HCT116 (cell line): Measurements from ENCODE around the gene KCNH6. TPM values are rescaled to one million over a fixed set of nuclear protein-coding genes. Genes with fewer than 3 reads are reported as not detected.

ENCODE experiments used
- ATAC-seq: fragments of 200-7000 bp; cut with Tn5 transposase; 2 replicates; pipeline ENCODE4 v1.9.1; 2020; ENCODE audit warnings: mild to moderate bottlenecking, moderate library complexity
- BruUV-seq: library from RNA; stranded (reverse); fragments of 400-500 nt; replicated peaks from 2 replicates; lab custom pipeline; 2021; lab: Mats Ljungman, UMichigan
- CTCF ChIA-PET: fragments of 300-600 bp; sonication (Branson Sonifier 250); formaldehyde crosslinking; loops from one replicate; lab custom pipeline; 2021; ENCODE audit warnings: antibody characterized with exemption; lab: Charles Lee
- POLR2A ChIA-PET: fragments of 300-600, 350-600 bp; sonication (Branson Sonifier 250); formaldehyde crosslinking; loops from one replicate; lab custom pipeline; 2021; ENCODE audit warnings: antibody characterized with exemption; lab: Charles Lee
- RAD21 ChIA-PET, 2 experiments: fragments of 300-600 bp; sonication (Branson Sonifier 250); formaldehyde crosslinking; loops; one replicate each; lab custom pipeline; 2023; ENCODE audit warnings: low total read pairs in 2 of 2; ENCODE audit not compliant: uncharacterized antibody in 2 of 2, unreplicated experiment in 2 of 2, low non-redundant PET in 1 of 2; lab: Charles Lee
- DNase-seq: peaks from one replicate; pipeline ENCODE4 v3.0.0-alpha.2; 2010; ENCODE audit warnings: low read depth, low spot score
- H2AFZ ChIP-seq: fragments of 200-600 bp; shearing (Covaris generic), sonication (generic); 2 replicates; pipeline ENCODE4 v1.6.1; 2017; ENCODE audit warnings: low read depth, mixed run types, mixed read lengths, antibody characterized with exemption, low read length; ENCODE audit not compliant: poor library complexity, severe bottlenecking
- H3K27ac ChIP-seq: 2 replicates; pipeline ENCODE4 v1.5.1; 2012; ENCODE audit warnings: low read depth, low read length
- H3K27me3 ChIP-seq: fragments of 200-600 bp; sonication (generic); 2 replicates; pipeline ENCODE4 v1.6.1; 2016; ENCODE audit warnings: mixed run types, low read length, mixed read lengths; ENCODE audit not compliant: insufficient read depth
- H3K36me3 ChIP-seq, 2 experiments: fragments of 200-500 bp in 1 of 2; fragments of 200-600 bp in 1 of 2; sonication (Bioruptor generic) in 1 of 2; sonication (generic) in 1 of 2; 2 replicates each; pipeline versions ENCODE4 v1.5.1 to v1.6.1; 2014 to 2016; ENCODE audit warnings: low read length in 2 of 2, inconsistent platforms in 1 of 2, mixed read lengths in 1 of 2, mixed run types in 1 of 2; ENCODE audit not compliant: insufficient read depth in 2 of 2, control insufficient read depth in 1 of 2
- H3K4me1 ChIP-seq, 2 experiments: fragments of 200-600 bp in 1 of 2; sonication (generic) in 1 of 2; 2 replicates each; pipeline versions ENCODE4 v1.5.1 to v1.6.1; 2012 to 2017; ENCODE audit warnings: low read length in 2 of 2, inconsistent platforms in 1 of 2, mild to moderate bottlenecking in 1 of 2, mixed read lengths in 1 of 2, mixed run types in 1 of 2, moderate library complexity in 1 of 2; ENCODE audit not compliant: insufficient read depth in 2 of 2, control insufficient read depth in 1 of 2
- H3K4me2 ChIP-seq: fragments of 200-600 bp; sonication (generic); 2 replicates; pipeline ENCODE4 v1.6.1; 2017; ENCODE audit warnings: mixed run types, low read length, mixed read lengths
- H3K4me3 ChIP-seq, 2 experiments: fragments of 200-600 bp in 1 of 2; sonication (generic) in 1 of 2; replicated peaks in 1 of 2; 2 replicates each; pipeline ENCODE4 v1.5.1; 2011 to 2016; ENCODE audit warnings: low read length in 2 of 2, control low read depth in 1 of 2, low read depth in 1 of 2, mild to moderate bottlenecking in 1 of 2, mixed read lengths in 1 of 2, mixed run types in 1 of 2
- H3K79me2 ChIP-seq: fragments of 200-600 bp; sonication (generic); 2 replicates; pipeline ENCODE4 v1.6.1; 2017; ENCODE audit warnings: mild to moderate bottlenecking, mixed run types, low read length, moderate library complexity, mixed read lengths; ENCODE audit not compliant: insufficient read depth
- H3K9ac ChIP-seq: fragments of 200-600 bp; sonication (generic); 2 replicates; pipeline ENCODE4 v1.6.1; 2016; ENCODE audit warnings: low read length, mixed read lengths
- H3K9me2 ChIP-seq: fragments of 200-600 bp; sonication (generic), shearing (Covaris generic); 2 replicates; pipeline ENCODE4 v1.6.1; 2017; ENCODE audit warnings: mixed run types, mild to moderate bottlenecking, moderate library complexity; ENCODE audit not compliant: insufficient read depth
- H3K9me3 ChIP-seq, 2 experiments: fragments of 200-500 bp in 1 of 2; fragments of 200-600 bp in 1 of 2; sonication (Bioruptor generic) in 1 of 2; sonication (generic) in 1 of 2; 2 replicates each; pipeline ENCODE4 v1.6.1; 2014 to 2017; ENCODE audit warnings: low read length in 2 of 2, mixed read lengths in 2 of 2, inconsistent platforms in 1 of 2, low read depth in 1 of 2, mild to moderate bottlenecking in 1 of 2, mixed run types in 1 of 2, moderate library complexity in 1 of 2; ENCODE audit not compliant: control insufficient read depth in 1 of 2, insufficient read depth in 1 of 2
- H4K20me1 ChIP-seq: fragments of 200-600 bp; sonication (generic), shearing (Covaris generic); 2 replicates; pipeline ENCODE4 v1.6.1; 2017; ENCODE audit warnings: mixed run types, mild to moderate bottlenecking, moderate library complexity; ENCODE audit not compliant: insufficient read depth
- ATF3 ChIP-seq: IDR thresholded peaks from 2 replicates; pipeline ENCODE4 v1.6.1; 2012
- ELF1 ChIP-seq: IDR thresholded peaks from 2 replicates; pipeline ENCODE4 v1.6.1; 2012; ENCODE audit warnings: low read depth, borderline replicate concordance
- EZH2 ChIP-seq: fragments of 200-600 bp; sonication (generic); IDR thresholded peaks from 2 replicates; pipeline ENCODE4 v1.6.1; 2017; ENCODE audit warnings: antibody characterized with exemption, mixed run types
- JUND ChIP-seq: IDR thresholded peaks from 2 replicates; pipeline ENCODE4 v1.6.1; 2012
- YY1 ChIP-seq: IDR thresholded peaks from 2 replicates; pipeline ENCODE4 v1.6.1; 2011; ENCODE audit warnings: low read length, low read depth, moderate library complexity, mild to moderate bottlenecking; ENCODE audit not compliant: insufficient replicate concordance; ENCODE audit errors: extremely low read depth
- ZNF274 ChIP-seq: fragments of 200-500 bp; sonication (Bioruptor generic); IDR thresholded peaks from 2 replicates; pipeline ENCODE4 v1.6.1; 2014; ENCODE audit warnings: mild to moderate bottlenecking, low read depth, low read length, inconsistent platforms
- intact Hi-C: fragments of 100-400 bp; cut with micrococcal nuclease; formaldehyde crosslinking; loops from 2 replicates; pipeline ENCODE4 v1.10.0; 2022
- total RNA-seq: library from RNA; stranded (reverse); gene quantifications from one replicate; pipeline ENCODE4 v1.2.1, GENCODE V29; 2021; ENCODE audit not compliant: unreplicated experiment
- TF ChIP-seq, protein P1 (sequence below), 3 experiments: fragments of 200-600 bp in 1 of 3; sonication (generic) in 1 of 3; IDR thresholded peaks in 2 of 3; conservative IDR thresholded peaks in 1 of 3; 2 replicates each; pipeline ENCODE4 v1.5.1; 2012 to 2017; ENCODE audit warnings: low read depth in 2 of 3, low read length in 2 of 3, antibody characterized with exemption in 1 of 3, borderline replicate concordance in 1 of 3, control low read depth in 1 of 3, mild to moderate bottlenecking in 1 of 3, mixed read lengths in 1 of 3, mixed run types in 1 of 3, moderate library complexity in 1 of 3; ENCODE audit not compliant: insufficient read depth in 1 of 3

The KCNH6 gene
- total RNA-seq, 1 experiment from 2014 or later = not detected

- Histone ChIP-seq H3K27ac (no peak overlapping the region), H3K27me3 (no peaks in the 10 kb centered on the region; the same call in 1 of the 2 replicates), H3K79me2 (no peaks in the 10 kb centered on the region), H3K9ac (no peak overlapping the region), H3K9me3 (no peaks in the 10 kb centered on the region), H3K4me1 (no peaks in the 10 kb centered on the region)
- intact Hi-C loops = no loop called here
- no peak for DNase-seq
- TF ChIP-seq YY1 (no peak), ZNF274 (no peak), JUND (no peak), ATF3 (no peak), EZH2 (no peak), ELF1 (no peak)
- TF ChIP-seq, protein P1, sequence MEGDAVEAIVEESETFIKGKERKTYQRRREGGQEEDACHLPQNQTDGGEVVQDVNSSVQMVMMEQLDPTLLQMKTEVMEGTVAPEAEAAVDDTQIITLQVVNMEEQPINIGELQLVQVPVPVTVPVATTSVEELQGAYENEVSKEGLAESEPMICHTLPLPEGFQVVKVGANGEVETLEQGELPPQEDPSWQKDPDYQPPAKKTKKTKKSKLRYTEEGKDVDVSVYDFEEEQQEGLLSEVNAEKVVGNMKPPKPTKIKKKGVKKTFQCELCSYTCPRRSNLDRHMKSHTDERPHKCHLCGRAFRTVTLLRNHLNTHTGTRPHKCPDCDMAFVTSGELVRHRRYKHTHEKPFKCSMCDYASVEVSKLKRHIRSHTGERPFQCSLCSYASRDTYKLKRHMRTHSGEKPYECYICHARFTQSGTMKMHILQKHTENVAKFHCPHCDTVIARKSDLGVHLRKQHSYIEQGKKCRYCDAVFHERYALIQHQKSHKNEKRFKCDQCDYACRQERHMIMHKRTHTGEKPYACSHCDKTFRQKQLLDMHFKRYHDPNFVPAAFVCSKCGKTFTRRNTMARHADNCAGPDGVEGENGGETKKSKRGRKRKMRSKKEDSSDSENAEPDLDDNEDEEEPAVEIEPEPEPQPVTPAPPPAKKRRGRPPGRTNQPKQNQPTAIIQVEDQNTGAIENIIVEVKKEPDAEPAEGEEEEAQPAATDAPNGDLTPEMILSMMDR (IDR thresholded peaks at IDR 0.05 in 2 of 3, conservative IDR thresholded peaks at IDR 0.05 in 1 of 3; ENCODE audit: borderline replicate concordance in 1 of 3, insufficient read depth in 1 of 3, low read depth in 2 of 3, low read length in 2 of 3) = no peak
- TF ChIP-seq, all 23 proteins: peak for 0
- H2AFZ ChIP-seq = no peak overlapping the region
- ChIA-PET POLR2A (no interaction called here), RAD21 (no interaction called here), CTCF (no interaction called here)
- no peak overlapping the region for H3K4me3 ChIP-seq
- H3K4me2 ChIP-seq = no peak overlapping the region
- no peaks in the 10 kb centered on the region for H4K20me1 ChIP-seq
- BruUV-seq = no TSS peak
- no peaks in the 10 kb centered on the region for H3K9me2 ChIP-seq
- no peak for ATAC-seq
- no peaks in the 10 kb centered on the region for H3K36me3 ChIP-seq
Observed at GRCh38 chr17:63491413-63491812, 31.7 kb upstream of the KCNH6 start.
